ENCODE results near the gene SERBP1.

GRCh38 chr1:67427465-67427864, 2.7 kb downstream of the SERBP1 start:
- TF ChIP-seq CTCF (IDR thresholded peaks at IDR 0.05) (no peak), POLR2A (IDR thresholded peaks at IDR 0.05) (no peak)
